Activated naive CD4-positive, alpha-beta T cell treated with anti-CD3 and anti-CD28 coated beads, Interleukin-2, amount 50 U/mL, for 24 hours (primary cell): ENCODE measurements around the gene ELF1.

Experiments used
- H3K27ac Mint-ChIP-seq: one replicate; pipeline ENCODE4 v1.8.0; 2021; ENCODE audit warnings: mild to moderate bottlenecking, mixed read lengths
- H3K27me3 Mint-ChIP-seq: one replicate; pipeline ENCODE4 v1.8.0; 2021; ENCODE audit warnings: mixed read lengths
- H3K36me3 Mint-ChIP-seq: one replicate; pipeline ENCODE4 v1.8.0; 2021; ENCODE audit warnings: mixed read lengths
- H3K4me1 Mint-ChIP-seq: one replicate; pipeline ENCODE4 v1.8.0; 2021; ENCODE audit warnings: mixed read lengths
- H3K4me3 Mint-ChIP-seq: one replicate; pipeline ENCODE4 v1.8.0; 2021; ENCODE audit warnings: mild to moderate bottlenecking, mixed read lengths
- H3K9me3 Mint-ChIP-seq: one replicate; pipeline ENCODE4 v1.8.0; 2021; ENCODE audit warnings: mixed read lengths

Gene ELF1

DNA sequence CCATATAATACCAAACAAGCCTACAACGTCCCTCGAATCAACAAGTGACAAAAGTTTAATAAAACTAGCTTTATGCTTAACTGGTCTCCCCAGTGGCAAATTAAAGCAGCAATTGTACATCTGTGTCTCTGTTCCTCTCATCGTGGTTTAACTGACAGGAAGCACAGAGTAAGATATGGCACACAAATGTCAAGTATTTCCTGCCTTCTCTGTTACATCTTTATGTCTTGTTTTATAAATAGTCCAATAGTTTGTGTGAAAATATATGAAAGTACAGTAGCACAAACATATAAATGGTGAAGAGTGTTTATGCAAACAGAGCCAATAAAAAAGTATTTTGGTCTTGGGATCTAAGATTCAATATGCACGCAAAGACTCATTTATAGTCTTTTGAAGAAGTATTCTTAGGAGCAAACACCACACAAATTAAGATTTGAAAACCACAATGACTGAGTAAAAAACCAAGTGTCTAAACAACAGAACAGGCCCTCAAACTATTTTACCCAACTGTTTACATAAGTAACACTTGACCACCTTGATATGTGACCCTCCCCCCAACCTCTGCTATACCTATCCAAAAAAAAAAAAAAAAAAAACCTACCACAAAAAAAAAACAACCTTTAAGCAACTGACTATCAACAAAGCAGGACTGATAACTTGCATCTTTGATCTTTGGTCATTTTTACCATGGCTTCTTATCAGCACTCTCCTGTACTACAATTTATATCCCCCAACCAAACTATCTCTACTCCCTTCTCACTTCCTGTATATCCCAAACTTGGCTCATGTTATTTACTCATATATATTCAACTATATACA lies 14.0 kb downstream of the ELF1 start:
- no peaks in the 10 kb centered on the region for H3K9me3 Mint-ChIP-seq
- peaks cover 4% of the 10 kb centered on the region for H3K36me3 Mint-ChIP-seq
- H3K4me3 Mint-ChIP-seq, result peak overlapping the region; percentile 63
- no peaks in the 10 kb centered on the region for H3K27me3 Mint-ChIP-seq
- H3K27ac Mint-ChIP-seq, result peak overlapping the region; percentile 90
- H3K4me1 Mint-ChIP-seq, result peaks cover 79% of the 10 kb centered on the region

DNA sequence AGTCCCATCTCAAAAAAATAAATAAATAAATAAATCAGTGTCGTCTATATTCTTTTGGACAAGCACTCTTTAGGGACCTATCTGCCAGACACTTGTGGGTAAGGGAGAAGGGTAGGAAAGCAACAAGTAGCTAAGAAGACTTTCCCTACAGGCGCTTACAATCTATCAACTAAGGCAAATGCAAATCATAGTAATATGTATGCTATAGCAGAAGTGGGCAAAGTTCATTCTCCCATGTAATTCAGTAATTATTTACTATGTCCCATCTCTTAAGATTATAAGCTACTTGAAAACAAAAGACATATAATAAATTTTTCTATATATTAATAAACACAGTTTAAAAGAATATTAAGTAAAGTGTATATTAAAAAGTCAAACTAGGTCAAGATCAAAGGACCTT lies 16.5 kb downstream of the ELF1 start:
- Mint-ChIP-seq H3K27ac (peak overlapping the region; percentile 30), H3K36me3 (peaks cover 8% of the 10 kb centered on the region), H3K4me3 (no peak overlapping the region), H3K9me3 (no peaks in the 10 kb centered on the region), H3K4me1 (peaks cover 86% of the 10 kb centered on the region), H3K27me3 (no peaks in the 10 kb centered on the region)

GRCh38 chr13:41001695-41002094 lies 17.4 kb downstream of the ELF1 start:
- no peaks in the 10 kb centered on the region for H3K9me3 Mint-ChIP-seq
- H3K27ac Mint-ChIP-seq, result peak overlapping the region; percentile 91
- peak overlapping the region; percentile 42 for H3K4me3 Mint-ChIP-seq
- no peaks in the 10 kb centered on the region for H3K27me3 Mint-ChIP-seq
- peaks cover 11% of the 10 kb centered on the region for H3K36me3 Mint-ChIP-seq
- H3K4me1 Mint-ChIP-seq, result peaks cover 85% of the 10 kb centered on the region

DNA sequence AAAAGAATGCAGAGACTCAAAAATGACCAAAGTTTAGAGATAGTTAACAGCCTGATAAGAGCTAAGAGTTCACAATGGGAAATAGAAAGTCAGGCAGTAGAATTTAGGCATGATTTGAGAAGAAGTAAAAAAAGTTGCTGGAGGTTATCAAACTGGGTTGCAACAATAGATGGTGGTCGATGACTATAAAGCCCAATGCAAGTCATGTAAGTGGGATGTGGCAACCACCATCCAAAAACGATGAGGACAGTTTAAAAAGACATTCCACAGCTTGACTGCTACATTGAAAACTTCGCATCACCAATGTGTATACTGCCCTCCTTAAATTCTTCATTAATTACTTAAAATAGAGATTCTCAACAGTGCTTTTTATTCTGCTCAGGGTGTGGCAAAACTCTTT lies 19.7 kb downstream of the ELF1 start:
- peaks cover 90% of the 10 kb centered on the region for H3K4me1 Mint-ChIP-seq
- peak overlapping the region; percentile 79 for H3K27ac Mint-ChIP-seq
- peaks cover 18% of the 10 kb centered on the region for H3K36me3 Mint-ChIP-seq
- no peaks in the 10 kb centered on the region for H3K9me3 Mint-ChIP-seq
- H3K4me3 Mint-ChIP-seq, result peak overlapping the region; percentile 45
- H3K27me3 Mint-ChIP-seq, result no peaks in the 10 kb centered on the region

DNA sequence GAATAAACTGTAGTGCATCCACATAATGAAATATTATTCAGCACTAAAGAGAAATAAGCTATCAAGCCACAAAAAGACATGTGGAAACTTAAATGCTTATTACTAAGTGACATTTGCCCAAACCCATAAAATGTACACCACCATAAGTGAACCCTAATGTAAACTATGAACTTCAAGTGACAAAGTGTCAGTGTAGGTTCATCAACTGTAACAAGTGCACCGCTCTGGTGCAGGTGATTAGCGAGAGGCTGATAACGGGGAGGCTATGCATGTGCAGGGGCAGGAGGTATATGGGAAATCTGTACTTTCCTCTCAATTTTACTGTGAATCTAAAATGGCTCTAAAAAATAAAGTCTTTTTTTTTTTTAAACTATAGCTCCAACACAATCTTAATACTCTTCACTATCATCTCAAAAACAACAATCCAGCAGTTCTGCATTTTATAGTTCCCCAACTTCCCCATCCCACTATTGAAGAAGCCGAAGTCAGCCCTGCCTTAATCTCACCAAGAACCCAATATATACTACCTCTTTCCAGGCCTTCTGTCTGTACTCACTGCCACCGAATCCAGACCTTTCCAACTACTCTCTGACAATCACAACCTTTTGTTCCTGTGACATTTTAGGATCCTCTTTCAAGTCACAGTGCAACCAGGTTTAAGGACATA lies 22.6 kb downstream of the ELF1 start:
- Mint-ChIP-seq H3K27ac (peak overlapping the region; percentile 69), H3K4me3 (peak overlapping the region; percentile 43), H3K27me3 (no peaks in the 10 kb centered on the region), H3K4me1 (peaks cover 89% of the 10 kb centered on the region), H3K9me3 (no peaks in the 10 kb centered on the region), H3K36me3 (peaks cover 16% of the 10 kb centered on the region)

DNA sequence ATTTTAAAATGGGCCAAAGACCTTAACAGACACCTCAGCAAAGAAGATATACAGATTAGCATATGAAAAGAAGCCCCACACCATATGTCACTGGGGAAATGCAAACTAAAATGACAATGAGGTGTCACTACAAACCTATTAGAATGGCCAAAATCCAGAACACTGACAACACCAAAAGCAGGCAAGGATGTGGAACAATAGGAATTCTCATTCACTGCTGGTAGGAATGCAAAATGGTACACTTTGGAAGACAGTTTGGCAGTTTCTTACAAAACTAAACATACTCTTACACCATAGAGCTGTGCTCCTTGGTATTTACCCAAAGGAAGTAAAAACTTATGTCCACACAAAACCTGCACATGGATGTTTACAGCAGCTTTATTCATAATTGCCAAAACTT lies 23.1 kb downstream of the ELF1 start:
- H3K9me3 Mint-ChIP-seq, result no peaks in the 10 kb centered on the region

GRCh38 chr13:40994581-40995230 lies 24.4 kb downstream of the ELF1 start:
- Mint-ChIP-seq H3K27me3 (no peaks in the 10 kb centered on the region), H3K36me3 (peaks cover 16% of the 10 kb centered on the region), H3K27ac (peak overlapping the region; percentile 94), H3K4me1 (peaks cover 95% of the 10 kb centered on the region), H3K9me3 (no peaks in the 10 kb centered on the region), H3K4me3 (peak overlapping the region; percentile 61)

More for the DNA sequence above, 23.1 kb downstream of the ELF1 start:
- Mint-ChIP-seq H3K27me3 (no peaks in the 10 kb centered on the region), H3K27ac (peak overlapping the region; percentile 94), H3K36me3 (peaks cover 16% of the 10 kb centered on the region), H3K4me1 (peaks cover 89% of the 10 kb centered on the region), H3K4me3 (no peak overlapping the region)

GRCh38 chr13:40993987-40994386 lies 25.1 kb downstream of the ELF1 start:
- Mint-ChIP-seq H3K27me3 (no peaks in the 10 kb centered on the region), H3K4me3 (peak overlapping the region; percentile 11), H3K4me1 (peaks cover 93% of the 10 kb centered on the region), H3K9me3 (no peaks in the 10 kb centered on the region), H3K27ac (peak overlapping the region; percentile 86), H3K36me3 (peaks cover 11% of the 10 kb centered on the region)

DNA sequence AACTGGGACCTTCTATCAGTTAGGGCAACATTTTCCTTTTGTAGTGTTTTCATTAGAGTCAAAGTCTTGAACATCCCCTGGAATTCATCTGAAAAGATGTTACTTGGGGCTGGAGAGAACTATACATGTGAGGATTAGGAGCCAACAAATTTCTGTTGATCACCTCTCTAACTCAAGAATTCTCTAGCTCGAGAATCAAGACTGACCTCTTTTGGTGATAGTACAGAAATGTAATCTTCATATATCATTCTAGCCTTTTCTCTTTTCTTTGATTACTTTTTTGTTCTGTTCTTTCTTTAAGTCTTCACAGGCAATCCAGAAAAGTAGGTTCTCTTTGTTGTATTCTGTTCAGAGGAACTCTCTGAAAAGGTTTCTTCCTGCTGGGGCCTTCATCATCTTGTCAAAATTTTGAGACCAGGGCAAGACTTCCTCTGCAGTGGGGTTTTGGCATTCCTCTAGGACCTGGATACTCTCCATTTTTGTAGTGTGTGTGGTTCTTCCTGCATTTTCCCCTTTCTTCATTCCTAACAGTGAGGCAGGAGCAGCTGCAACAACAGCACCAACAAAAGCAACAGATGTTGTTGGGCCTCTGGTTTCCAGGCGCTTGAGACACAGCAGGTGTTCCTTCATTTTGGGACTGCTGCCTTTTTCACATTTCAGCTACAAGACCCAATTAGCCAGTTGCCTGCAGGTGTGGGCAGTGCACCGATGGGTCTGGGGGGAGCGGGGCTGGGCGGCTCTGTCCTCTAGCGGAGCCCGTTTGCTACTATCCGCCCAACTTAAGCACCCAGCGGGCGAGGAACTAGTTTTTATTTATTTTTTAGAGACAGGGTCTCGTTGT lies 26.2 kb downstream of the ELF1 start:
- peak overlapping the region; percentile 36 for H3K4me3 Mint-ChIP-seq
- no peaks in the 10 kb centered on the region for H3K9me3 Mint-ChIP-seq
- H3K27ac Mint-ChIP-seq, result peak overlapping the region; percentile 89
- H3K36me3 Mint-ChIP-seq, result peaks cover 10% of the 10 kb centered on the region
- peaks cover 95% of the 10 kb centered on the region for H3K4me1 Mint-ChIP-seq
- H3K27me3 Mint-ChIP-seq, result no peaks in the 10 kb centered on the region

DNA sequence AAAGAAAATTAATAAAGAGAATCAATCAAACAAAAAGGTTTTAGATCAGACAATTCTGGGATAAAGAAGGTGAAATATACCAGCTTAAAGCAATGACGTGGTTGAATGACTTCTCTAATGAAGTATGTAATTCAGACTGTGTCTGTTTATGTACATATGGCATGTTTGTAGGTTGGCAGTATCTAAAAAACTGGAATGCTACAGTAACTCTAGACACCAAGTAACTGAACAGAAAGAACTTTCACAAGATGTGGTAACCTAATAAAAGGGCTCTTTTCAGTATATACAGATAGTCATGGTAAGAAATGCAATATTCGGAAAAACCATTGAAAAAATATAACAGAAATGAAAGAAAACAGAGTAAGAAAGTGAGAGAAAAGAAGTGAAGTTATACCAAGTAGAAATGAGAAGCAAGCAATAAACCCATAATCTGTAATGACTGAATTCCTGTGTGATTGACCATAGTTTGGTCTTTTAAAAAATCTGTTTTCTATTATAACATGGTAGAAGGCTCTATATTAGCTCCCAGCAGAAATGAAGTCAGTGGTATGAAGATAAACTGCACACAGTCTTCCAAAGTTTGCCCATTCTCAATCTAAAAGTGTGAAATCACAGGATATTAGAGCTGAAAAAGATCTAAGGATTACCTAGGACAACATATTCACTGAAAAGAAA lies 31.4 kb downstream of the ELF1 start:
- Mint-ChIP-seq H3K4me1 (peaks cover 88% of the 10 kb centered on the region), H3K27me3 (no peaks in the 10 kb centered on the region), H3K4me3 (no peak overlapping the region), H3K27ac (peak overlapping the region; percentile 73), H3K9me3 (no peaks in the 10 kb centered on the region), H3K36me3 (no peaks in the 10 kb centered on the region)

DNA sequence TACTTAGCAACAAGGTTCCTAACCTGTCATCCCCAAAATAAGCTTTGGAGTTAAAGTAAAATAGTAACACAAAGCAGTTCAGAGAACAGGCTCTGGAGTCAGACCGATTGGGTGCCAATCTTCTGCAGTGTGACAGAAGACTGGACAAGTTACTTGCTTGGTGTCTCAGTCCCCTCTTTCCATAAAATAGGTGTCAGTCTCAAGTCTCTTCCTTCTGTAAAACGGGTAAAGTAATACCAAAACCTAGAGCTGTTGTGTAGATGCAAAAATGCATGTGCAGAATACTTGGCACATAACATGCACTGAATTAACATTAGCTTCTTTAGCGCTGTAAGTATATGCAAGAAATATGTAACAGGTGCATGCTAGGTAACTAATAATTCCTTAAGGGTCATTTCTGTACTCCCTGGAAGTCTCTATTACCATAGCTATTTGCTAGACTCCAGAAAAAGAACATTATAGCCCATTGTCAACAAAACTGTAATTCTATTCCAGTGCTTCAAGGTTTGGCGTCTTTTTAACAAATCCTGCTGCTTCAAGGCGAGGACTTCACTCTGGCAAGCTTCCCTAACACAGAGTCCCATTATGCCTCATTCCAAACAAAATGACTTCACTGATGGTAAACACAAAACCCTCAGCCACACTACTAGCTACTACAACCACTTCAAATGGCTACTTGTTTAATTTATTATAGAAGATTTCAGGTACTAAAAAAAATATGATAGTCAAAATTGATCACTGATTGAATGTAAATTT lies 32.8 kb downstream of the ELF1 start:
- H3K4me1 Mint-ChIP-seq, result peaks cover 73% of the 10 kb centered on the region
- peak overlapping the region; percentile 89 for H3K4me3 Mint-ChIP-seq
- H3K27me3 Mint-ChIP-seq, result no peaks in the 10 kb centered on the region
- H3K9me3 Mint-ChIP-seq, result no peaks in the 10 kb centered on the region
- H3K36me3 Mint-ChIP-seq, result peaks cover 4% of the 10 kb centered on the region
- H3K27ac Mint-ChIP-seq, result peak overlapping the region; percentile 93

DNA sequence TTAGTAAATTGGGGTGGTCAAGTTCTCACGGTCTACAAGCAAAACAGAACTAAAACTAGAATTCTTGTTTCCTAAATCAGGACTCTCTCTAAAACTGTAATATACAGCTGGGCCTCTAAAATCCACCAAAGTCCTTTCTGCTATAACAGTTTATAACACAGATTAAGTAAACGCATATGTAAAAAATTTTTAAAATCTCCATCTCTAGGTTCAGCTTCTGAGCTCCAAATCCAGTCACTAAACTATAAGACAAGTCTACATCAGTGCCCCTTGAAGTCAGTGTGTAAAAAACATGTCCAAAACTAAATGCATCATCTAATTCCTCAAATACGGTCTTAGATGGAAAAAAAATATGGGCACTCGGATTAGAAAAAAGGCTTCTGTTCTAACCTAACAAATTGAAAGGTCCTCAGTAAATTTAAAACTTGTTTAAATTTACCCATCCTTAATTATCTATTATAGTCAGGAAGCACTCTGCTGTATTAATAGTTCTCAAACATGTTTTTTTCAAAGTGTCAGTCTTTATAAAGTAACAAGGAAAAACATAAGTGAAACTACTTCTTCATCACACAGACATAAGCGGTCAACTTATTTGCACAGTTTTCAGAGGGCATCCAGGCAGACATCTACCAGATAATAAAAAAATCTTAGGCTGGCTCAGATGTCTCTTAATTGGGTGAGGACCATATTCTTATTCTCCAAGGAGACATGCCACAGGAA lies 33.6 kb downstream of the ELF1 start:
- Mint-ChIP-seq H3K4me1 (peaks cover 66% of the 10 kb centered on the region), H3K36me3 (peaks cover 6% of the 10 kb centered on the region), H3K4me3 (peak overlapping the region; percentile 89), H3K9me3 (no peaks in the 10 kb centered on the region), H3K27ac (peak overlapping the region; percentile 93), H3K27me3 (no peaks in the 10 kb centered on the region)

DNA sequence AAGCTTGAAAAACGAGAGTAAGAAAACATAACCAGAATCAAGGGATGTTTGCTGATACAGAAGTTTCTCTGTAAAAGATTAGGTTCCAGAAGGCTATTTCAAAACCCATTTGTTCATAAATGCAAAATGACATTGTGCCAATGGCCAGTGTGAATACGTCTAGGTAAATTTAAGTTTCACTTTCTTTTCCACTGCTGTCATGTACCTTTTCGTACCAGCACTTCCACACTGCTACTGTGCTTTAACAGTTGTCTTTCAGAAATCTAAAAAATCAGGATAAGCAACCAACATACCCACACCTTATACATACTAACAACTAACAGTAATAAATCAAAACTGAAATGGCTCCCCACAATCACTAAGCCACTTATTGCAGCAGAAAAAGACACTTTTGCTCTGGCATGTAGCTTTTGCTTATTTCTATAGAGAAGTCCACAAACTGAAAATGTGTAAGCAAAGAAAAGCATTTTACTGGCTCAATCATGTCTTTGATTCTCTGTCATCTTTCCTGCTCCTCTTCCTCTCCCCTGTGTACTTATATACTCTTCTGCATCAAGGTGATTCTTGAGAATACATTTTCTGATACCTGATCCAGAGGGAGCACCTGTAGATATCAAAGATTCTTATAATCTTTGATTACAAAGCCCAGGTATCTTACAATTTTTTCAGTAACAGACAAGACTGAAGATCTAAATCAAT lies 34.3 kb downstream of the ELF1 start:
- Mint-ChIP-seq H3K4me3 (peak overlapping the region; percentile 89), H3K36me3 (peaks cover 6% of the 10 kb centered on the region), H3K4me1 (peaks cover 62% of the 10 kb centered on the region), H3K27ac (peak overlapping the region; percentile 93), H3K27me3 (no peaks in the 10 kb centered on the region), H3K9me3 (no peaks in the 10 kb centered on the region)
